ENCODE measurements around the gene SLC9C1.

DNA sequence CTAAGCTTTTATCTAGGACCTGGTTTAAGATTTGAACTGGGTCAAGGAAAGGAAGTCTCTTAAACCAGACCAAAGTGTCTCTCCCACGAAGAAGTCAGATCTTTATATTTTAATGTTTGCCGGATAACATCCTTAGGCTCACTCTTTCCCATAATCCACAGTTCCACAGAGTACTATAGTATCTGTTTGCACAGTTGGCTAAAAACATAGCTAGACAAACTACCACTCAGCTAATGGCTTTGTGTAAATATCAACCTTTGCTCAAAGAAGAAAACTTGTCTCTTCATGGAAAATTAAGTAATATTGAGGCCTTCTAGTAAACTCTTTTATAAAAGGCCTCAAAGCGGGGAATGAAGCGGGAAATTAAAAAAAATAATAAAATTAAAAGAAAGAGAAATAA is 13.5 kb upstream of the SLC9C1 start:
- TF ChIP-seq, protein P1, sequence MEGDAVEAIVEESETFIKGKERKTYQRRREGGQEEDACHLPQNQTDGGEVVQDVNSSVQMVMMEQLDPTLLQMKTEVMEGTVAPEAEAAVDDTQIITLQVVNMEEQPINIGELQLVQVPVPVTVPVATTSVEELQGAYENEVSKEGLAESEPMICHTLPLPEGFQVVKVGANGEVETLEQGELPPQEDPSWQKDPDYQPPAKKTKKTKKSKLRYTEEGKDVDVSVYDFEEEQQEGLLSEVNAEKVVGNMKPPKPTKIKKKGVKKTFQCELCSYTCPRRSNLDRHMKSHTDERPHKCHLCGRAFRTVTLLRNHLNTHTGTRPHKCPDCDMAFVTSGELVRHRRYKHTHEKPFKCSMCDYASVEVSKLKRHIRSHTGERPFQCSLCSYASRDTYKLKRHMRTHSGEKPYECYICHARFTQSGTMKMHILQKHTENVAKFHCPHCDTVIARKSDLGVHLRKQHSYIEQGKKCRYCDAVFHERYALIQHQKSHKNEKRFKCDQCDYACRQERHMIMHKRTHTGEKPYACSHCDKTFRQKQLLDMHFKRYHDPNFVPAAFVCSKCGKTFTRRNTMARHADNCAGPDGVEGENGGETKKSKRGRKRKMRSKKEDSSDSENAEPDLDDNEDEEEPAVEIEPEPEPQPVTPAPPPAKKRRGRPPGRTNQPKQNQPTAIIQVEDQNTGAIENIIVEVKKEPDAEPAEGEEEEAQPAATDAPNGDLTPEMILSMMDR (IDR thresholded peaks at IDR 0.05), result no peak
- TF ChIP-seq POLR2A (IDR thresholded peaks at IDR 0.05), result no peak
- TF ChIP-seq EP300 (IDR thresholded peaks at IDR 0.05), result no peak
